C1 segment of cervical spinal cord (tissue), 14 donors: Measurements from ENCODE around the gene DDB1.

Experiments
- DNase-seq, 14 donors: peaks; one replicate each; lab custom pipeline; 2025; lab: John Stamatoyannopoulos, UW

Gene DDB1

DNA sequence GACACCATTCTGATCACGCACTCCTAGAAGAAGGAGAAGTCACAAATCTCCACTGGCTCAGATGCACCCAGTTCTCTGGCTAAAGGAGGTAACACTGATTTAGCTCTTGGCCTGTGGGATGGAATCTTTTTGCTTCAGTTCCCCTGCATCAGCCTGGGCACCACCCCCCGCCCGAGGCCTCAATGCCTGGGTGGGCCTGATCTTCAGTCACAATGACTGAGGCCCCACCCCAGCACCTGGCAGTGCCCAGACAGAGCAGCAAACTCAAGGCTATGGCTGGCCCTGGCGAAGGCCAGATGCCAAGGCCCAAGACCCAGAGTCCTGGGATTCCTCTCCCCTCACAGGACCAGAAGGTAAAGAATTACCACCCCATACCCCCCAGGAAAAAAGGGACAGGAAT is 23.8 kb upstream of the DDB1 start:
- DNase-seq = no peak

DNA sequence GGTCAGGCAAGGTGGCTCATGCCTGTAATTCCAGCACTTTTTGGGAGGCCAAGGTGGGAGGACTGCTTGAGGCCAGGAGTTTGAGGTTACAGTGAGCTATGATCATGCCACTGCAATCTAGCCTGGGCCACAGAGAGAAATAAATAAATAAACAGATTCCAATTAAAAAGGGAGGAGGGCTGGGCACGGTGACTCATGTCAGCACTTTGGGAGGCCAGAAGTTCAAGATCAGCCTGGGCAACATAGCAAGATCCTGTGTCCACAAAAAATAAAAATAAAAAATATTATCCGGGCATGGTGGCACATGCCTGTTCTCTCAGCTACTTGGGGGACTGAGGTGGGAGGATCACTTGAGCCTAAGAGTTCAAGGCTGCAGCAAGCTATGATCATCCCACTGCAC is 21.3 kb upstream of the DDB1 start:
- no peak for DNase-seq

DNA sequence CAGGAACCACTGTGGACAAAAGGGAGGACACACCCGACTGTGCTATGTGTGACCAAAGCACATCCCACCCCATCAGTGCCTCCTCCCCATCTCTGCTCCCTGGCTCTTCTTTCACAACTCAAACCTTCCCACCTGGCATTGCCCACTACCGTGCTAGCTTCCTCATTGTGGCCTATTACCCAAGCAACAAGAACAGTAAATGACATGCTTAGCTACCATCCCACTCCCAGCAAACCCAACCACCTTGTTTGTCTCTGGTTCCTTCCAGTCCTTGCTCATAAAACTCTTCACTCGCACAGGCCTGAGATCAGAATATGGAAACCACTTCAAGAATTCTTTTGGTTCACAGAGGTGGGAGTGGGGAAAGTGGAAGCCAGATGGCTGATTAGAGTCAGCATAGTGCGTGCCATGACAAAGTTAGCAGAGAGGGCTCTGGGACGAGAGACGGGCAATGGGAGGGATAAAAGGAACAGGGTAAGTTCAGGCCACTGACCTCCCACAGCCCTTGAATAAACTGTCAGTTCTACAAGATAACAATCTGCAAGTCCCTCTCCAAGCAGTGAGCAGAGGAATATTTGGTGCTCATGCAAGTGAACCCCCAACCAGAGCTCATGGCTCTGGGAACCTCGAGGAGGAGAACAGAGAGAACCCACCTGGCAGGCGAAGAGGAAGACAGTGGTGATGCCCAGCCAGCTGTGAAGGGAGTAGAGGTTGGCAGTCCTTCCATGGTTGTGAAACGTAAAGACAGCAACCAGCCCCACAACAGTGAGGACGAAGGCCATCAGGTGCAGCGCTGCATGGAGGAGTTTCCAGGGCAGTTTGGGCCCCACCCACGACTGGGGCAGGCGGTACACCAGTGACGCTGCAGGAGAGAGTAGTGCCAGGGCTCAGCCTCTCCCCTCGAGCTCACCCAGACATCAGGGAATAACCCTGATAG is 20.5 kb upstream of the DDB1 start:
- no peak for DNase-seq

DNA sequence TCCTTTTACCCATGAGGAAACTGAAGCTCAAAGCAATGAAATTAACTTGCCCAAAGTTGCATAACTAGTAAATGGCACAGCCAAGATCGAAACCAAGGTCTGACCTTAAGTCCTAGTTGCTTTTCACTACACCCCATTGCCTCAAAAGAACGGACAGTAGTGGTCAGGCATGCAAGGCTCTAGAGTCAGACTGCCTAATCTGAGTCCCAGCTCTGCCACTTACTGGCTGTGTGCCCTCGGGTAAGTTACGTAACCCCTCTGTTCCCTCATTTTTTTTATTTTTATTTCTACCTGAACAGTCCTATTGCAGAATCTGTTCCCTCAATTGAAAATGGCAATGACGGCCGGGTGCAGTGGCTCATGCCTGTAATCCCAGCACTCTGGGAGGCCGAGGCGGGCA is 19.1 kb upstream of the DDB1 start:
- no peak for DNase-seq

GRCh38 chr11:61350803-61351202 is 17.9 kb upstream of the DDB1 start:
- no peak for DNase-seq

- DNase-seq = no peak
Observed at GRCh38 chr11:61350336-61350735, 17.4 kb upstream of the DDB1 start.

DNA sequence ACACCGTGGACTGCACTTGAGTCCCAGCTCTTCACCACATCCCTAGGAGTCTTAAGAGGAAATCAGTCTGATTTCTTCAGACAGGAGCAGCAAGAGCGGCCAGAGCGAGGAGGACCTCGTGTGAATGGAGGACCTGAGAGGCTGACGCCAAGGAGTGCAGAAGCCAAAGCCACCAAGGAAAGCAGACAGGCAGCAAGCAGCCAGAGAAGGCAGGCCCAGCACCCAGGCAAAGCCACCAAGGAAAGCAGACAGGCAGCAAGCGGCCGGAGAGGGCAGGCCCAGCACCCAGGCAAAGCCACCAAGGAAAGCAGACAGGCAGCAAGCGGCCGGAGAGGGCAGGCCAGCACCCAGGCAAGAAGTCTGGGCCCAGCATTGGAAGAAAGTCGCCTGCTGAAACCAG is 17.0 kb upstream of the DDB1 start:
- no peak for DNase-seq

DNA sequence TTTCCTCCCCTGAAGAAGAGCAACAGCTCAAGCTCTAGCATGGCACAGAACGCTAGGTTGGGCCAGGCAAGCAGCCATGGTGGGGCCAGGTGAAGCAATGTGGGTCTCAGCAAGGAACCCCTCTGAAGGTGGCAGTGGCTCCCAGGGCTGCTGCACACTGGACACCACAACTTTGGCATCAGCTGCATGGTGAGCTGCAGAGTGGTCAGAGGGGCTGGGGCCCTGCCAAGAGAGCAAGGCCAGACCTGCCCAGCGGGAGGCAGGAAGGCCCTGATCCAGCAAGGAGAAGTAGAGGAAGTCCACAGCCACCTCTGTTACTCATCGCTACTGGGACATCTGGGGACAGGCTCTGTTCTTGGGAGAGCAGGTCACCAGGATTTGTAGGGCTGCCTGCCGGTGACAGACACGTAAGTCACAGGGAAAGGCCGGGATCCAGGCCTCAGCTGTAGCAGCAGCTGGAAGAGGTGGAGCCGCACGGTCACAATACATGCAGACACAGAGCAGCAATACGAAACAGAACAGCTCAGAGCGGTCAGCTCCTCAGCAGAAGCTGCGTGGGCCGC is 16.4 kb upstream of the DDB1 start:
- no peak for DNase-seq

DNA sequence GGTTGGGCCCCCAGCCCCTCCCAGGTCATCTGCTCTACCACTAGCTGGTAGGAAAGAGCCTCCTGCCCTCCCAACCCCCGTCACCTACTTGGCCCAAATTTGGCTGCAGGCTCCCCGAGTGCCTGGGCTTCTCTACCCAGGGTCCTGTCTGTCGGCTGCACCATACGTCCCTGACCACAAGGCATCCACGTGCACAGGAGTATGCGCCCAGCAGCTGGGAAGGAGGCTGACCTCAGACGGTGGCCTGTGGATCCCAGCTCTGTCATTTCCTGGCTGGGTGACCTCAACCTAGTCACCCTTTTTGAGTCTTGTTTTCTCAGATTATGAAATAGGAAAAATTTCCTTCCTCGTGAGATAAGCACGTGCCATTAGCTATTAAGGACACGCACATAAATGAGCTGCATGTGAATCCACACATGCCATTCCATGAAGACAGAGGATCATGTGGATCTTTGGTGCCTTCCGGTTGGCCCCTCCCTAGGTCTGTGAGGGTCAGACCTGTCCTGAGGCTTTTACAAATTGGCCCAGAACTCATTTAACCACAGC is 15.1 kb upstream of the DDB1 start:
- no peak for DNase-seq

GRCh38 chr11:61345954-61346843 is 13.3 kb upstream of the DDB1 start:
- DNase-seq = no peak

DNA sequence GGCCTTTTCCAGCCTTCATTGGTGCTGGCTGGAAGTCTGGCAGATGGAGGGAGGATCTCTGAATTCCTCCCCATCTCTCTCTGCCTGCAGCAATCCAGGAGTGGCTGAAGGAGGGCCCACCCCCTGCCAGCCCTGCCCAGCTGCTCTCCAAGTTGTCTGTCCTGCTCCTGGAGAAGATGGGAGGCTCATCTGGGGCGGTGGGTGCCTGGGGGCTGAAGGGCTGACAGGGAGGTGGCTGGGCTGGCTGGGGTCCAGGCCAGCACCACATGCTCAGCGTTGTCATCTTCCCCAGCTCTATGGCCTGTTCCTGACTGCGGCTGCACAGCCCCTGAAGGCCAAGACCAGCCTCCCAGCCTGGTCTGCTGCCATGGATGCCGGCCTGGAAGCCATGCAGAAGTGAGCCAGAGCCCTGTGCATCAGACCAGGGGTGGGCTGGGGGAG is 12.3 kb upstream of the DDB1 start:
- no peak for DNase-seq

DNA sequence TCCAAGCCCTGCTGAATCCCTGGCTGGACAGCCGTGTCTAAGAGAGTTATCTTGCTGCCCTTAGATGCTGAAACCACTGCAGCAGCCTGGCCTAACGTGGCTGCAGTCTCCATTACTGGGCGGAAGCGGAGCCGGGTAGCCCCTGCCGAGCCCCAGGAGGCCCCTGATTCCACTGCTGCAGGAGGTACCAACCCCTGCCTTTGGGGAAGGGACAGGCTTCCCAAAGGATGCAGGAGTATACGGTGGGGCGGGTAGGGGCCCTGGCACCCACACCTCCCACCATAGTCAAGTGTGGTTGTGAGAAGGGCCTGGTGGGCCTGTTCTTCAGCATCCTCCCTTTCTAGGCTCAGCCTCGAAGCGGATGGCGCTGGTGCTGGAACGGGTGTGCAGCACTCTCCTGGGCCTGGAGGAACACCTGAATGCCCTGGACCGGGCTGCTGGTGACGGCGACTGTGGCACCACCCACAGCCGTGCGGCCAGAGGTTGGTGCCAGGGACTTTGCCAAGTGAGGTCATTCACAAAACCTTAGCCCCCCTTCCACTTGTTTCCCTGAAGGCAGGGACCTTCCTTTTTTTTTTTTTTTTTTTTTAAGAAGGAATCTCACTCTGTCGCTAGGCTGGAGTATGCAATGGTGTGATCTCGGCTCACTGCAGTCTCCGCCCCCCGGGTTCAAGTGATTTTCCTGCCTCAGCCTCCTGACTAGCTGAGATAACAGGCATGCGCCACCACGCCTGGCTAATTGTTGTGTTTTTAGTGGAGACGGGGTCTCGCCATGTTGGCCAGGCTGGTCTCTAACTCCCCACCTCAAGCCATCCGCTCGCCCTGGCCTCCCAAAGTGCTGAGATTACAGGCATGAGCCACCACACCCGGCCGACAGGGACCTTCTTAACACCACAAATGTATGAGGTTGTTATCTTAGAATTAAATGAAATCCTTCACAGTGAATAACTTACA is 11.2 kb upstream of the DDB1 start:
- no peak for DNase-seq

GRCh38 chr11:61342207-61342803 is 9.4 kb upstream of the DDB1 start:
- DNase-seq = no peak

GRCh38 chr11:61341706-61342105 is 8.8 kb upstream of the DDB1 start:
- DNase-seq = no peak

DNA sequence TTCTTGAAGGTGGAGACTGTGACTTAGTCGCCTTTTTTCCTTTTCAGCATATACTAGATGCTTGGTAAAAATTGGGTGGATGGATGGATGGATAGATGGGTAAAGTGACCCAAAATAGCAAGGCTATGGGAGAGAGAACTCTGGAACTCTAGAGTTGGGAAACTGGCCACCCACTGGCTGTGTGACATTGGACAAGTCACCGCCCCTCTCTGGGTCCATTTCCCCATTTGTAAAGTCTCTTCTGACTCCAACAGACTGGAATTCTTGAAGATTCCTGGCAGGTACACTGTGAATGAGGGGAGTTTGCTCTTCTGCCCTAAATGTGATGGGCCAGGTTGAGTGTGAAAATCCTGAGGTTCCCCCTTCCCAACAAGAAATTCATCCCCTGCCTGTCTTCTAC is 8.1 kb upstream of the DDB1 start:
- DNase-seq = no peak

GRCh38 chr11:61339490-61339878 is 6.6 kb upstream of the DDB1 start:
- DNase-seq = no peak

- no peak for DNase-seq
Observed at GRCh38 chr11:61338783-61339489, 6.0 kb upstream of the DDB1 start.

DNA sequence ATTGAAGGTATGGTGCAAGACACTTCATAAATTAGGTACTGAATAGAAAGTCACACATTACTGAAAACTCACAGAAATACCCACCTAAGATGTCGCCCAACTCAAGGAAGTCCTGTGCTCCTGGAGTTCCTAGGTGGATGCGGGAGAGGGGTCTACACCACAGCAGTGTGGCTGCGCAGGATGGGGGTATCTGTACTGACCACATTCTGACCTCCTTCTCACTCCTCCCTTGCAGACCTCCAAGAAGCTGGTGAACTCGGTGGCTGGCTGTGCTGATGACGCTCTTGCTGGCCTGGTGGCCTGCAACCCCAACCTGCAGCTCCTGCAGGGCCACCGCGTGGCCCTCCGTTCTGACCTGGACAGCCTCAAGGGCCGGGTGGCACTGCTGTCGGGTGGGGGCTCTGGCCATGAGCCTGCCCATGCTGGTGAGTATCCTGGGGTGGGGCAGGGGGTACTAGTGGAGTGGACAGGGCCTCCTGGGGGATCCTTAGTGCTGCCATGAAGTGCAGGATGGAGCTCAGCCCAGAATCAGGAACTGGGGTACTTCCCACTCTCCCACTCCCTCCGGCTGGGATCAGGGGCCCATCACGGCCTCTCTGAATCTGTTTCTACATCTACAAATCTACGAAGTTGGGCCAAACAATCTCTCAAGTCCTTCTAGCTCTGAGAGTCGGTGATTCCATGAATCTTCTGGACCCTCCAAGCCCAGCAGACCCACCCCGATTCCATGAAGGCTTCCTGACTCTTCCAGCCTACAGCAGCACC is 5.0 kb upstream of the DDB1 start:
- no peak for DNase-seq
